ENCODE measurements around the gene PSMC3IP. TPM values are rescaled to one million over a fixed set of nuclear protein-coding genes. Genes with fewer than 3 reads are reported as not detected.

The PSMC3IP gene
- total and polyA plus RNA-seq, 2 of the 4 experiments (the other 2 are of a cell fraction): 5.6 to 9.8 TPM

DNA sequence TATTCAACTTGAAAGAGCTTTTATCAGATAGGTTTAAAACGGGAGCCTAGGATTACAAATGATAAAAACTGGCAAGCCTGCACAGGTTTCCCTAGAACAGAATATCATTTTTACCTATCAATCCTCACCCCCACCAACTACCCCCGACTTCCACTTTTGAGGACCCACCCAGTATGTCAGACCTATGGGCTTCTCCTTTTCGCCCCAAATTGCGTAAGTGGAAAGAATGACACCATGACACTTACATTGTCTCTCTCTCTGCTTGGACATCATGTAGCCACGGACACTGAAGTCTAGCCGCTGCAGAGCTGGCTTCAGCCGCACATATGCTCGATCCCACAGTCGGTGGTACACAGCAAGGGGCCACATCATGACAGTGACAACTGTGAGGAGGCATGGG, 7.4 kb upstream of the PSMC3IP start:
- no peak overlapping the region for H2AFZ ChIP-seq (replicated peaks; ENCODE audit: low read length, poor library complexity)
- no peak overlapping the region for H3K27ac ChIP-seq (ENCODE audit: insufficient read depth, low read length)
- no peaks in the 10 kb centered on the region for H3K9me3 ChIP-seq (ENCODE audit: control insufficient read depth, insufficient read depth, low read length)
- in situ Hi-C loops (cut with MboI; ENCODE audit: low sequenced_read_pairs): no loop called here
- intact Hi-C loops (cut with micrococcal nuclease): no loop called here
- DNase-seq (no peak), ATAC-seq (ENCODE audit: low read depth) (no peak)
- WGBS, 2 experiments (ENCODE audit: extremely low coverage in 2 of 2, insufficient read length in 1 of 2): 100% methylated on average over 2 of the region's 9 CpGs; no CpG with 5 or more reads in 1 of the 2 experiments
- H2BK120ac ChIP-seq (ENCODE audit: low read depth, low read length): no peak overlapping the region
- H3K27me3 ChIP-seq (ENCODE audit: control insufficient read depth, insufficient read depth, low read length): no peaks in the 10 kb centered on the region
- H4K5ac ChIP-seq (ENCODE audit: low read depth, low read length): no peak overlapping the region
- H2BK15ac ChIP-seq (ENCODE audit: low read depth, low read length): no peak overlapping the region
- no peak overlapping the region for H3K4me2 ChIP-seq (ENCODE audit: low read depth, low read length)
- H3K56ac ChIP-seq (ENCODE audit: extremely low read depth, insufficient read depth, low read length): no peak overlapping the region
- no peaks in the 10 kb centered on the region for H3K4me1 ChIP-seq (ENCODE audit: control insufficient read depth, insufficient read depth, low read length)
- H2AK9ac ChIP-seq (replicated peaks; ENCODE audit: low read depth, low read length, poor library complexity): no peak overlapping the region
- no peak overlapping the region for H3K18ac ChIP-seq (ENCODE audit: low read depth, low read length)
- no peak overlapping the region for H3K4ac ChIP-seq (ENCODE audit: low read depth, low read length)
- peaks cover 4 to 12% of the 10 kb centered on the region in 2 experiments; a peak in 2 of 4 replicates for H3K79me1 ChIP-seq (ENCODE audit: low read depth in 1 of 2, low read length in 2 of 2)
- H3K14ac ChIP-seq (replicated peaks; ENCODE audit: low read depth, low read length): no peak overlapping the region
- no peak overlapping the region for H3K9ac ChIP-seq (ENCODE audit: low read depth, low read length)
- H2BK20ac ChIP-seq (ENCODE audit: low read depth, low read length): no peak overlapping the region
- H4K8ac ChIP-seq (ENCODE audit: low read depth in 2 of 2, low read length in 2 of 2): no peak overlapping the region
- H4K20me1 ChIP-seq (ENCODE audit: insufficient read depth, low read length): peaks cover 17% of the 10 kb centered on the region; the same call in 1 of the 2 replicates
- dilution Hi-C loops (cut with HindIII; ENCODE audit: low sequenced_read_pairs, unreplicated experiment): no loop called here
- BruUV-seq (replicated peaks): no TSS peak
- POLR2A ChIA-PET (ENCODE audit: unreplicated experiment): no interaction called here
- H3K9me1 ChIP-seq (ENCODE audit: insufficient read depth, low read length): no peaks in the 10 kb centered on the region; the same call in 1 of the 2 replicates
- peaks cover 66% of the 10 kb centered on the region for H3K36me3 ChIP-seq (ENCODE audit: control insufficient read depth, insufficient read depth, low read length)
- TF ChIP-seq CEBPB (IDR thresholded peaks at IDR 0.05; ENCODE audit: low read depth, low read length) (no peak), RAD21 (IDR thresholded peaks at IDR 0.05; ENCODE audit: low read length) (no peak), RCOR1 (IDR thresholded peaks at IDR 0.05; ENCODE audit: insufficient replicate concordance, low read length) (no peak), SMC3 (IDR thresholded peaks at IDR 0.05; ENCODE audit: low read depth, low read length) (no peak), CHD1 (IDR thresholded peaks at IDR 0.05; ENCODE audit: low read depth, low read length) (no peak), MAFK (IDR thresholded peaks at IDR 0.05; ENCODE audit: low read depth, low read length) (no peak), MAZ (IDR thresholded peaks at IDR 0.05; ENCODE audit: borderline replicate concordance, low read depth, low read length) (no peak), CTCF (conservative IDR thresholded peaks at IDR 0.05; ENCODE audit: low read depth, low read length) (no peak), ELK1 (IDR thresholded peaks at IDR 0.05; ENCODE audit: borderline replicate concordance, low read depth, low read length) (no peak), POLR2A (IDR thresholded peaks at IDR 0.05; ENCODE audit: low read depth, low read length) (no peak), RFX5 (IDR thresholded peaks at IDR 0.05; ENCODE audit: low read depth, low read length) (no peak), MXI1 (IDR thresholded peaks at IDR 0.05; ENCODE audit: borderline replicate concordance, low read depth, low read length) (no peak), BHLHE40 (IDR thresholded peaks at IDR 0.05; ENCODE audit: low read depth, low read length) (no peak), NFE2L2 (IDR thresholded peaks at IDR 0.05; ENCODE audit: low read depth, low read length) (no peak), USF2 (IDR thresholded peaks at IDR 0.05; ENCODE audit: low read depth, low read length) (no peak), FOS (IDR thresholded peaks at IDR 0.05; ENCODE audit: low read depth, low read length) (no peak)
- H2AK5ac ChIP-seq (ENCODE audit: low read depth, low read length): no peak overlapping the region
- CTCF ChIA-PET: no interaction called here
- H4K91ac ChIP-seq (ENCODE audit: insufficient read depth, low read depth, low read length): no peak overlapping the region
- H3K23ac ChIP-seq (ENCODE audit: low read depth, low read length): no peak overlapping the region
- no peak overlapping the region for H3K4me3 ChIP-seq (ENCODE audit: insufficient read depth, low read depth, low read length)
- no peak overlapping the region for H2BK5ac ChIP-seq (ENCODE audit: low read depth, low read length, poor library complexity, severe bottlenecking)
